Activated naive CD4-positive, alpha-beta T cell treated with anti-CD3 and anti-CD28 coated beads, Interleukin-2, amount 50 U/mL, for 24 hours (primary cell): ENCODE results near the gene TRIM29.
"Not testable (repeated sequence)": the region's sequence is repeated elsewhere in the genome, so short reads cannot be mapped to it uniquely, and the experiment has no call there.

Source experiments
- H3K27ac Mint-ChIP-seq: one replicate; pipeline ENCODE4 v1.8.0; 2021; ENCODE audit warnings: mild to moderate bottlenecking, mixed read lengths
- H3K27me3 Mint-ChIP-seq: one replicate; pipeline ENCODE4 v1.8.0; 2021; ENCODE audit warnings: mixed read lengths
- H3K36me3 Mint-ChIP-seq: one replicate; pipeline ENCODE4 v1.8.0; 2021; ENCODE audit warnings: mixed read lengths
- H3K4me1 Mint-ChIP-seq: one replicate; pipeline ENCODE4 v1.8.0; 2021; ENCODE audit warnings: mixed read lengths
- H3K4me3 Mint-ChIP-seq: one replicate; pipeline ENCODE4 v1.8.0; 2021; ENCODE audit warnings: mild to moderate bottlenecking, mixed read lengths
- H3K9me3 Mint-ChIP-seq: one replicate; pipeline ENCODE4 v1.8.0; 2021; ENCODE audit warnings: mixed read lengths

The TRIM29 gene, protein sequence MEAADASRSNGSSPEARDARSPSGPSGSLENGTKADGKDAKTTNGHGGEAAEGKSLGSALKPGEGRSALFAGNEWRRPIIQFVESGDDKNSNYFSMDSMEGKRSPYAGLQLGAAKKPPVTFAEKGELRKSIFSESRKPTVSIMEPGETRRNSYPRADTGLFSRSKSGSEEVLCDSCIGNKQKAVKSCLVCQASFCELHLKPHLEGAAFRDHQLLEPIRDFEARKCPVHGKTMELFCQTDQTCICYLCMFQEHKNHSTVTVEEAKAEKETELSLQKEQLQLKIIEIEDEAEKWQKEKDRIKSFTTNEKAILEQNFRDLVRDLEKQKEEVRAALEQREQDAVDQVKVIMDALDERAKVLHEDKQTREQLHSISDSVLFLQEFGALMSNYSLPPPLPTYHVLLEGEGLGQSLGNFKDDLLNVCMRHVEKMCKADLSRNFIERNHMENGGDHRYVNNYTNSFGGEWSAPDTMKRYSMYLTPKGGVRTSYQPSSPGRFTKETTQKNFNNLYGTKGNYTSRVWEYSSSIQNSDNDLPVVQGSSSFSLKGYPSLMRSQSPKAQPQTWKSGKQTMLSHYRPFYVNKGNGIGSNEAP

DNA sequence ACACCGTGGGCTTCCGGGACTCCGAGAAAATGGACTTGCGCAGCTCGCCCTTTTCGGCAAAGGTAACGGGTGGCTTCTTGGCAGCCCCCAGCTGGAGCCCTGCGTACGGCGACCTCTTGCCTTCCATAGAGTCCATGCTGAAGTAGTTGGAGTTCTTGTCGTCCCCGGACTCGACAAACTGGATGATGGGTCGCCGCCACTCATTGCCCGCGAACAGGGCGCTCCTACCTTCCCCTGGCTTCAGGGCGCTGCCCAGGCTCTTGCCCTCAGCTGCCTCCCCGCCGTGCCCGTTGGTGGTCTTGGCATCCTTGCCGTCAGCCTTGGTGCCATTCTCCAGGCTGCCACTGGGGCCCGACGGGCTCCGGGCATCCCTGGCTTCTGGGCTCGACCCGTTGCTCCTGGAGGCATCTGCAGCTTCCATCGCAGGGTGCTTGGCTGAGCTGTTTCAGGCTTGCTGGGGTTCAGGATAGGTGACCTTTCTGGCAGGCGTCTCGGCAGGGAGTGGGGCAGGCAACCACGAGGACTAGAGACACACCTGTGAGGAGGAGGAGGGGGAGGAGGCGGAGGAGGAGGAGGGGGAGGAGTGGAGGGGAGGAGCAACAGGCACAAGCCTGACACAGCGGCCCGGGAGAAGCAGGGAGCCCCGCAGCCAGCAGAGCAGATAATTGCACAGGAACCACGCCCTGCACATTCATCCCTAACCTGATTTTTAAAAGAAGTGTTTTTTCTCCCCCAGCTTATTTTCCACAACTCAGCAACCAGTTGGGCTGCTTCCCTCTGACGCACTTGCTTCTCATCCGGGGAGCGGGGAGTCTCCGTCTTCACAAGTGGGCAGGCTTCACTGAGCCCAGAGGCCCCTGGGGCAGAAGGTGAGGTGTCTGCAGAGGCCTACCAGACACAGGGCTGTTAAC lies at the start of gene TRIM29:
Gene TRIM29 (minus strand): TSS at position 503 of the 911 bp plus-strand sequence. CDS start 82 bp downstream, at position 421.
- H3K9me3 Mint-ChIP-seq: no peaks in the 10 kb centered on the region
- H3K27ac Mint-ChIP-seq: no peak within 1 kb of the TSS

DNA sequence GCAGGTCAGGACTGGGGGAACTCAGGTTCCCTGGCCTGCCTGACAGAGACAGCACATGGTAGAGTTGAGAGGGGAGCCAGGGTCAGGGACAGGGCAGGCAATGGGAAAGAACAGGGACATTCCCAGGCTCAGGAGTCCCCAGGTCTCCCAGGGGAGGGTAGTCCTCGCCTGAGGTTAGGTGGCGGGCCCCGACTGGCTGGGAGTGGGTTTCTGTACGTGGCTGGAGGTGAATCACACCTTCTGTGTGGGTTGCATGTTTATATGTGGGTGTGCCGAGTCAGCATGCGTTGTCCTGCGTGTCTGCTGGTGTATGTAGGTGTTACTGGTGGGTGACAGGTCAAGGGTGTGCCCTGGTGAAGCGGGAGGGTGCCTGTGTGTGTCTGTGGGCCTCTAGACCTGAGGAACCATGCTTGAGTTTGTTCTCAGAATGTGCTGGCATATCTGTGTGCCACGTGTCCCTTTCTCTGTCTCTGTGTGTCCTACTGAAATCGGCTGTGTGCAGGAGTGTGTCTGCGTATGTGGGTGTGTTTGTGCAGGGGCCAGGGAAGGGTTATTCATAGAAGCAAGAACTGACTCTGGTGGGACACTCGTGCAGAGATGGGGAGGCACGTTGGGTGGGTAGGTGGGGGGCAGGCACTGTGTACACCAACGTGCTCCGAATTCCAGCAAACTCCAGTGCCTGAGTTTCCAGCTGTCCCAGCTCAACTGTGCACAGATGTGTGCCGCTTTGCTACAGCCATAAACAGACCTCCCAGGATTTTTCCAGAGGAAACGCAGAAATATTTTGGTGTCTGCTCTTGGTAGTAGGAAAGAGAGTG lies 49.1 kb upstream of the TRIM29 start:
- H3K9me3 Mint-ChIP-seq: no peaks in the 10 kb centered on the region
- no peak overlapping the region for H3K4me3 Mint-ChIP-seq
- no peaks in the 10 kb centered on the region for H3K27me3 Mint-ChIP-seq
- peak overlapping the region; percentile 27 for H3K27ac Mint-ChIP-seq
- no peaks in the 10 kb centered on the region for H3K36me3 Mint-ChIP-seq
- peaks cover 7% of the 10 kb centered on the region for H3K4me1 Mint-ChIP-seq

More for the DNA sequence above, at the start of gene TRIM29:
- Mint-ChIP-seq H3K4me3 (no peak within 1 kb of the TSS), H3K27me3 (peaks cover 1% of the 10 kb centered on the region), H3K4me1 (no peaks in the 10 kb centered on the region), H3K36me3 (no peaks in the 10 kb centered on the region)

DNA sequence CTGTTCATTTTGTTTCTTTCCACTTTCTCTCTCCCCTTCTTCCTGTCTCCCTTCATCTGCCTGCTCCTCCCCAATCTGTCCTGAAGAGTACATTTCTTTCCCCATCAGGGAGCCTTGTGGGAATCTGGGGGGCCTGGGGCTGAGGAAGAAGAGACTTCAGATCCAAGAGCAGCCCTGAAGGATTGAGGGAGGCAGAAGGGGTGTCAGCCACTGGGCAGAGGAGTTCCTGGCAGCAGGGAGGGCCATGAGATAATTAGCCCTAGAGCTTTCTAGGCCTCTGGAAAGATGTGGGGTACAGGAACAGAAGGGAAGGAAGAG lies 48.5 kb upstream of the TRIM29 start:
- Mint-ChIP-seq H3K27ac (no peak overlapping the region), H3K4me1 (peaks cover 7% of the 10 kb centered on the region), H3K9me3 (no peaks in the 10 kb centered on the region), H3K27me3 (no peaks in the 10 kb centered on the region), H3K36me3 (no peaks in the 10 kb centered on the region), H3K4me3 (no peak overlapping the region)

DNA sequence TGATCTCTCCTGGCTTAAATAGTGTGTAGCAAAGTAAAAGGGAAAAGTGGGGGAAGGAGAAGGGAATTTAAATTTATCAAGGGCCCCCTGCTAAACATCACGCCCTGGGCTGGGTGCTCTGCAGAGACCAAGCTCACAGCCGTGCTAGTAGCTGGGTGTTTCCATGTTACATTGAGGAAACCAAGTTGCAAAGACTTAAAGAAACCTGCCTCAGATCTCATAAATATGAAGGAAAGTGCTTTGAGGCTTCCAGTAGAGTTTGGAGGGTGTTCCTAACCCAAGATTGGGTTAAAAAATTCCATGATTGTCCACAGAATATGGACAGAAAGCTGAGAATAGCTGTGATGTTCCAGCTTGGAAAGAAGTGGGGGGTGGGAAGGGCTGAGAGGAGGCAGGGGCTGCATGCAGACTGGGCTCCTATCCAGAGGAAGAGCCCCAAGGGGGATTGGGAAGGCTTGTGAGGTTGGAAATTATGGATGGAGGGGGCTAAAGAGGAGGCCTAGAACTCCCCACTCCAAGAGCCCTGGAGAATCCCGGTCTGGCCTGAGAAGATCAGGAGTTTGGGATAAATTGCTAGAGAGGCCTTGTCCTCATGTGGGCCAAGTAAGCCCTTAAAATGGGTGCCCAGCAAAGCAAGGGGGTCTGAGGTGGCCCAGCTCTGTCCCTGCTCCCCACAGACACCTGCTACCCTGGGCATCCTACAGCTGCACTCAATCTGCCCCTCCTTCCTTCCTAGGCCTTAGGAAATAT lies 48.0 kb upstream of the TRIM29 start:
- Mint-ChIP-seq H3K27ac (no peak overlapping the region), H3K4me1 (peaks cover 7% of the 10 kb centered on the region), H3K4me3 (no peak overlapping the region), H3K27me3 (no peaks in the 10 kb centered on the region), H3K9me3 (no peaks in the 10 kb centered on the region), H3K36me3 (no peaks in the 10 kb centered on the region)

DNA sequence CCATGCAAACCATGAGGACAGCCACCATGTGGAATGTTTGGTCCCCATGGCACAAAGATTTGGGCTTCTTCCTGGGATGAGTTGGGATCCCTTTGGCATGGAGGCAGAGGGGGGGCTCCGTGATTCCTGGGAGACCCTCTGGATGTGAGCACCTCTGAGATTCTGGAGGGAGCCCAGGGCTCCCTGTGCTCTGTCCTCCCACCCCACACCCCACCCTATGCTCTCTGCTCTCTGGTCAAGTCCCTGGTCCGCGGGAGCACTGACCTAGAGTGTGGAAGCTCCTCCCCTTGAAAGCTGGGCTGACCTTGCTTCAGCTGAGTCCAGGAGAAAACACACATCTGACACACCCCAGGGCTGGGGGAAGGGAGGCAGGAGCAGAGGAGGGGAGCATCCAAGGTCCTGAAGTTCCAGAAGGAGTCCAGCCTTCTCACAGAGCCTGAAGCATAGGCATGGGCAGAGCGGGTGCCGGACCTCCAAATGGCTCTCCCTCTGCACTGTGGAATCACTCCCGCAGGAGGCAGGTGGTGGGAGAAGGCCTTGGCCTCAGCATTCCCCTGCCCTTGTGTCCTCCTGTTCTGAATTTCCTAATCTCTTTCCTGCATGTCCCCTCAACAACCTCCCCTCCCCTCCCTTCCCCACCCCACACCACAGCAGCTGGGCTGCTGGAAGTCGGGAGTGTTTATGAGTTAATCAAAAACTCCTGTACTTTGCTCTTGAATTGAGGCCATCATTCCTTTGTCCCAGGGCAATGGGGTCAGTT lies 47.2 kb upstream of the TRIM29 start:
- H3K27ac Mint-ChIP-seq: no peak overlapping the region
- H3K27me3 Mint-ChIP-seq: no peaks in the 10 kb centered on the region
- no peaks in the 10 kb centered on the region for H3K9me3 Mint-ChIP-seq
- no peak overlapping the region for H3K4me3 Mint-ChIP-seq
- H3K4me1 Mint-ChIP-seq: peaks cover 7% of the 10 kb centered on the region
- H3K36me3 Mint-ChIP-seq: no peaks in the 10 kb centered on the region

DNA sequence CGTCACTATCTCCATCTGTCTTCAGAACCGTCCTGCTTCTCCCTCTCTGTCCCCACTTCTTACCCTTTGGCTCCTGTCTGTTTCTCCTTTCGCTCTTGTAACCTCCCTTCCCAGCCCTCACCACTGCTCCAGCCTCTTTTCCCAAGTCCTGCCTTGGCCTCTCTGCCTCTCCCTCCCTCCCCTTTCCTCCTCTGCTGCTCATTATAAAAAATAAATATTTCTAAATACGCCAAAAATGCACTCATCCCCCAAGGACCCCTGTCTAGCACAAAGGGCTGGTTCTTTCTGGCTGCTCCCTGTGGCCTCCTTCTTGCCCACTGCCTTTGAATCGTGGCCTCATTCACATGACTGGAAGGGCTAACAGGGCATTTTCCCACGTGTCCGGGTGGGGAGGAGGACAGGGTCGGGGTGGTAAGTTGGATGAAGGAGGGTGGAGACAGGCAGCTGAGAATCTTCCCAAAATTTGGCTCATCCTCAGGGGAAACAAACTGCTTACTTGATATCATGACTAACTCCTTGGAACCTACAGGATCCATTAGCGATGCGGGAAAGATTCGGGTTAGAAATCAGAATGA lies 46.5 kb upstream of the TRIM29 start:
- Mint-ChIP-seq H3K4me1 (peaks cover 7% of the 10 kb centered on the region), H3K27ac (peak overlapping the region; percentile 48), H3K9me3 (no peaks in the 10 kb centered on the region), H3K27me3 (no peaks in the 10 kb centered on the region), H3K36me3 (no peaks in the 10 kb centered on the region), H3K4me3 (no peak overlapping the region)

DNA sequence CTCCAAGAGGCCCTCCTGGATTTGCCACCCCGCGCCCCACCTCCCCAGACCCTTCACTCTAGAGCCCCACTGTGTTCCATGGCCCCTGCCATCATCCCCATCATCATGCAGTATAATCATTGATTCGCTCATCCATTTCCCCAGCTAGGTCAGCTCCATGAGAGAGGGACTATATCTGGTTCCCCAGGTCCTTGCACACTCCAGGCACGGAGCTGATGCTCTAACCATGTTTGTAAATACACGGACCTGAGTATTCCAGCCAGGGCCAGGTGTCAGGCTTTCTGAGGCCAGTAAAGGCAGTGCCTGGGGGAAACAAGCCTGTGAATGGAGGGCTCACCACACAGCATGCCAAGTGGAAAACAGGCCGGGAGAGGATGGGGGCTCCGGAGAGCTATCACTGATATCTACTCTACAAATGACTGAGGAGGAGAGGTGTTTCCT lies 45.8 kb upstream of the TRIM29 start:
- H3K9me3 Mint-ChIP-seq: no peaks in the 10 kb centered on the region
- no peaks in the 10 kb centered on the region for H3K27me3 Mint-ChIP-seq
- peaks cover 7% of the 10 kb centered on the region for H3K4me1 Mint-ChIP-seq
- H3K27ac Mint-ChIP-seq: no peak overlapping the region
- no peak overlapping the region for H3K4me3 Mint-ChIP-seq
- no peaks in the 10 kb centered on the region for H3K36me3 Mint-ChIP-seq

DNA sequence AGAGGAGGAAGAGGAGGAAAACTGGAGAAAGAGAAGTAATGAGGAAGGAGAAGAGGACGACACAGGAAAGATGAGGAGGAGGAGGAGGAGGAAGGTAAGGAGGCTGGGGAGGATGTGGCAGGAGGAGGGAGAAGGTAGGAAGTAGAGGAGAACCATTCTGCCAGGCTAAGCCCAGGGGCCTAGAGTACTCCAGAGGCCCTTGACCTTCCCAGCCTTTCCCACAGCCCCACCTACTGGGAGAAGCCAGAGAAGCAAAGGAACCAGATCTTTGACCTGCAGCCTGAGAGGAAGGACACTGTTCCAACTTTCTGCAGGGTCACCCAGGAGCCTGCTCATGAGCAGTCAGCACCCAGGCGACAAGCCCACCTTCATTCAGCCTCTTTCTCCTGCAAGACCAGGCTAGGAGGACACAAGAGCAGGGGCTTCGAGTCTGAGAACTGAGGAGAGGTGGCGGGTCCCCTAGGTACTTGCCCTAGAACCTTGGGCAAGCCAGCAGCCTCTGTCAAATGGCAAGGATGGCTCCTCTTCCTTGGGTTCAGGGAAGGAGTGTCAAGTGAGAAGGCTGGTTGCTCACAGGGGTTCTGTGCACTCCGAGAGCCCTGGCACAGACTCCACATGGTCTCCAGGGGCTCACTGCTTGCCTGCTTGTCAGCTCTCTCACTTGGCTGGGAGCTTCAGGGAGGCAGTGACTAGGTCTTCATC lies 45.0 kb upstream of the TRIM29 start:
- Mint-ChIP-seq H3K4me1 (peaks cover 7% of the 10 kb centered on the region), H3K36me3 (no peaks in the 10 kb centered on the region), H3K27ac (peak overlapping the region; percentile 38), H3K4me3 (no peak overlapping the region), H3K9me3 (no peaks in the 10 kb centered on the region), H3K27me3 (no peaks in the 10 kb centered on the region)

DNA sequence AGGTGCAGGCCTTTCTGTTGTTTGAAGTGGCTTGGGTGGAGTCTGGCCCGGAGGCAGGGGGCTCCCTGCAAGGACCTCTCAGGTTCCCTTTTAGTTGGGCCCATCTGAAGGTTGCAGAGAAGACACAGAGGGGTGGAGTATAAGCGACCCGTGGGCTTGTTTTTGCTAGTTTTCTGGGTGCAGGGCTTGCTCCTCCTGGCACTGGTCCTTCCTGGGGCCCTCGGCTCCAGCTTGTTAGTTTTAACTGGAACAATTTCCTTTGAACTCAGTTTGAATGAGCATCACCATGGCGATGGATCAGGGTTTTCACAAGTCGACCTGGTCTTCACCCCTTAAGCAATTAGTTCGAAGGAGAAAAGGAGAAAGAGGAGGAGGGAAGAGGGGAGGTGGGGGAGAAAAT lies 44.5 kb upstream of the TRIM29 start:
- no peaks in the 10 kb centered on the region for H3K27me3 Mint-ChIP-seq
- H3K4me1 Mint-ChIP-seq: peaks cover 7% of the 10 kb centered on the region
- H3K4me3 Mint-ChIP-seq: no peak overlapping the region
- no peaks in the 10 kb centered on the region for H3K9me3 Mint-ChIP-seq
- H3K27ac Mint-ChIP-seq: peak overlapping the region; percentile 38
- H3K36me3 Mint-ChIP-seq: no peaks in the 10 kb centered on the region

DNA sequence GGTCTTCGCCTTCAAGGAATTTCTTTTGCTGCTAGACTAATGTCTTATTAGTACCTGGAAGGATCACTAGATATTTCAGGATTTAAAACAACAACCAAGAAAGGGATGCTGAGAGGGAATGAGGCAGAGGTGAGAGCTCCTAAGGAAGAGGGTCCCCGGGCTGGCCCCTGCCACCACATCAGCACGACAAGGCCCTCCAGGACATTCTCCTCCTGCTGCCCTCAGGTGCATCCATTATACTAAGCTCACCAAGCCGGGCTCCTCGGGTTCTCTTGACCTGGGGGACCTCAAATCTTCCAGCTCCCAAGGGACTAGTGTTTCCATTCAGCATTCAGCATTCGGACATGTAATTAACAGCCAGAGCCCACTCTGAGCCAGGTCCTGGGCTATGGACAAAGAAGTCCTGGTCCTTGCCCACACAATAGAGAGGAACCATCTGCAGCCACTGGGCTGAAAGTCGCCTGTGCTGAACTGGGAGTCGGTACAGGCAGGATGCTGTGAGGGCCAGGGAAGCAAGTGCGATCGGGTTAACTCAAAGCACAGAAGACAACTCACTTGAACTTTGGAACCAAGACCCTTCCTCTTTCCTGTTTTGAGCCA lies 43.6 kb upstream of the TRIM29 start:
- Mint-ChIP-seq H3K9me3 (no peaks in the 10 kb centered on the region), H3K27ac (no peak overlapping the region), H3K4me3 (no peak overlapping the region), H3K4me1 (peaks cover under 1% of the 10 kb centered on the region), H3K27me3 (no peaks in the 10 kb centered on the region), H3K36me3 (no peaks in the 10 kb centered on the region)

DNA sequence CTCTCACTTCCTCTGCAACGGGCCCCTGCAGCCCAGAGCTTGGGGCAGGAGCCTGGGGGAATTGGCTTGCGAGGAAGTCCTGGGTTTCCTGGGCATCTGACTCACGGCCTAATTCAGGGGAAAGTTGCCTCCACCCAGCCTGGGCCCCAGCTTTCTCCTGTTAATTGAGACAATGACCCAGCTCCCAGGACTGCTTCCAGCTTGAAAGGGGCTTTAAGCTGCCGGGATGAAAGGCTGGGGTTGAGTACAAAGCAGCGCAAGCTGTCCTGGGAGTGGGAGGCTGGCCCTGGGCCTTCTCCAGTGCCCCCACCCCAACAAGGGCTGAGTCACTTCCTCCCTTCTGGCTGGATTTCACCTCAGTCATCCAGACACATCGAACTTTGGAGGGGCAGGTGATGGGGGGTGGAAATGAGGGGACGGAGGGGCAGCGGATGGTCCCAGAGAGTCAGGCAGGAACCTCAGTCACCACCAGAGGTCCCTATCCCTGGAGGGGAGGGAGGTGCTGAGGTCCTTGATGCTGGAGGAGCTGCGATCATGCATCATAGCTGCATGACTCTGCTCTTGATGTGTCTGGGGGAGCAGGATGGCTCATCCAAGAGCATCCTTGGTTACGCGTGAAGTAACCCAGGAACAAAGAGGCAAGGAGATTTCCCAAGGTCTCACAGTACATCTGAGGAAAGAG lies 42.8 kb upstream of the TRIM29 start:
- H3K9me3 Mint-ChIP-seq: no peaks in the 10 kb centered on the region
- H3K4me3 Mint-ChIP-seq: no peak overlapping the region
- H3K27ac Mint-ChIP-seq: no peak overlapping the region
- no peaks in the 10 kb centered on the region for H3K4me1 Mint-ChIP-seq
- H3K36me3 Mint-ChIP-seq: no peaks in the 10 kb centered on the region
- peaks cover 2% of the 10 kb centered on the region for H3K27me3 Mint-ChIP-seq

DNA sequence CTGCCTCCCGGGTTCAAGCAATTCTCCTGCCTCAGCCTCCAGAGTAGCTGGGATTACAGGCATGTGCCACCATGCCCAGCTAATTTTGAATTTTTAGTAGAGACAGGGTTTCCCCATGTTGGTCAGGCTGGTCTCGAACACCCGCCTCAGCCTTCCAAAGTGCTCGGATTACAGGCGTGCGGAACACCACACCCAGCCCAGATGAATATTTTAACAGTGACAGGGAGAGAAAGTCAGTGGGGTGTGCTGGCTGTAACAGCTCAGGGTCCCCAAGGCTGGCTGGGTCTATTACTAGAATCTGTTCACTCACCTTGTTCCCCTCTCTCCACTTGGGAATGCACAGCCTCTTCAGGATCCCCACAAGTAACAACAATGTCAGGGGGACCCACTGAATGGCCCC lies 42.1 kb upstream of the TRIM29 start:
- not testable (repeated sequence) for H3K4me3 Mint-ChIP-seq, H3K27me3 Mint-ChIP-seq, H3K27ac Mint-ChIP-seq, H3K36me3 Mint-ChIP-seq, H3K4me1 Mint-ChIP-seq, H3K9me3 Mint-ChIP-seq
